A549 (cell line): Measurements from ENCODE around the gene ACTA2. TPM values are rescaled to one million over a fixed set of nuclear protein-coding genes. Genes with fewer than 3 reads are reported as not detected.

ENCODE experiments used
- ATAC-seq, 2 experiments: fragments of 200-7000 bp in 1 of 2; fragments of >200 bp in 1 of 2; cut with Nextera tagmentation in 1 of 2; cut with Tn5 transposase in 1 of 2; 3 replicates each; pipeline versions ENCODE4 v1.8.0 to v1.9.1; 2018 to 2020; ENCODE audit warnings: mild to moderate bottlenecking in 1 of 2, moderate library complexity in 1 of 2
- CTCF ChIA-PET: fragments of 300-600 bp; sonication (Branson Sonifier 250); formaldehyde crosslinking; extraction: SDS; loops from one replicate; lab custom pipeline; 2021; ENCODE audit warnings: antibody characterized with exemption, inconsistent platforms; lab: Yijun Ruan, JAX
- POLR2A ChIA-PET: fragments of 350-600 bp; formaldehyde crosslinking; extraction: SDS; loops from one replicate; lab custom pipeline; 2021; ENCODE audit warnings: antibody characterized with exemption, inconsistent platforms; lab: Yijun Ruan, JAX
- DNase-seq, 2 experiments: peaks; one replicate each; pipeline versions ENCODE4 v3.0.0 to v3.0.0-alpha.2; 2011 to 2016; ENCODE audit warnings: low read depth in 1 of 2, low spot score in 1 of 2
- FAIRE-seq: peaks from 2 replicates; lab custom pipeline; 2011; peaks lifted over from hg19 to GRCh38; lab: Jason Lieb, UNC
- H3K27ac ChIP-seq, 2 experiments: fragments of >200 bp; sonication (Bioruptor Twin); formaldehyde crosslinking; 3 replicates each; pipeline ENCODE4 v1.5.1; 2016 to 2017
- H3K4me1 ChIP-seq: fragments of >200 bp; sonication (Bioruptor Twin); formaldehyde crosslinking; 3 replicates; pipeline ENCODE4 v1.6.1; 2016
- H3K4me2 ChIP-seq: fragments of >200 bp; sonication (Bioruptor Twin); formaldehyde crosslinking; 3 replicates; pipeline ENCODE4 v1.6.1; 2016
- H3K4me3 ChIP-seq: fragments of >200 bp; sonication (Bioruptor Twin); formaldehyde crosslinking; 3 replicates; pipeline ENCODE4 v1.5.1; 2016
- H3K9me3 ChIP-seq: fragments of >200 bp; sonication (Bioruptor Twin); formaldehyde crosslinking; 3 replicates; pipeline ENCODE4 v1.6.1; 2016
- CBX2 ChIP-seq: fragments of 200-600 bp; sonication (generic); IDR thresholded peaks from 2 replicates; pipeline ENCODE4 v1.6.1; 2016; ENCODE audit warnings: low read depth, mild to moderate bottlenecking, borderline replicate concordance
- CHD4 ChIP-seq: fragments of 200-600 bp; sonication (generic); IDR thresholded peaks from 2 replicates; pipeline ENCODE4 v1.6.1; 2016; ENCODE audit warnings: antibody characterized with exemption, mild to moderate bottlenecking, borderline replicate concordance
- EHF ChIP-seq: fragments of 250-450 bp; sonication (Bioruptor Pico); IDR thresholded peaks from 2 replicates; pipeline ENCODE4 v1.5.0; 2020; ENCODE audit warnings: mild to moderate bottlenecking
- ESRRA ChIP-seq: fragments of 150-350 bp; IDR thresholded peaks from 2 replicates; pipeline ENCODE4 v1.6.1; 2014; ENCODE audit warnings: mild to moderate bottlenecking, low read length, borderline replicate concordance
- GATA3 ChIP-seq: IDR thresholded peaks from 2 replicates; pipeline ENCODE4 v1.6.1; 2012; ENCODE audit warnings: borderline replicate concordance
- HOXA7 ChIP-seq: fragments of 250-450 bp; sonication (Bioruptor Pico); IDR thresholded peaks from 2 replicates; pipeline ENCODE4 v1.5.0; 2020; ENCODE audit warnings: mild to moderate bottlenecking, moderate library complexity
- HOXB13 ChIP-seq: fragments of 250-450 bp; sonication (Bioruptor Pico); IDR thresholded peaks from 2 replicates; pipeline ENCODE4 v1.5.0; 2020; ENCODE audit warnings: low read depth, mild to moderate bottlenecking, moderate library complexity
- KDM5A ChIP-seq: fragments of 200-600 bp; sonication (generic); IDR thresholded peaks from 2 replicates; pipeline ENCODE4 v1.6.1; 2016; ENCODE audit warnings: antibody characterized with exemption, mild to moderate bottlenecking
- MAFK ChIP-seq: fragments of 450-650 bp; IDR thresholded peaks from 2 replicates; pipeline ENCODE4 v1.6.1; 2014; ENCODE audit not compliant: partially characterized antibody
- NFE2L2 ChIP-seq: fragments of 150-350 bp; conservative IDR thresholded peaks from 2 replicates; pipeline ENCODE4 v1.6.1; 2014; ENCODE audit warnings: low read length
- POLR2A ChIP-seq: IDR thresholded peaks from 2 replicates; pipeline ENCODE4 v1.6.1; 2012; ENCODE audit warnings: mild to moderate bottlenecking, low read length
- RAD21 ChIP-seq, 2 experiments: fragments of >200 bp in 1 of 2; sonication (Bioruptor Twin) in 1 of 2; formaldehyde crosslinking in 1 of 2; IDR thresholded peaks in 1 of 2; conservative IDR thresholded peaks in 1 of 2; 2 replicates in 1 of 2; 3 replicates in 1 of 2; pipeline ENCODE4 v1.6.1; 2012 to 2018; ENCODE audit warnings: inconsistent platforms in 1 of 2
- RARB ChIP-seq: fragments of 250-450 bp; sonication (Bioruptor Pico); IDR thresholded peaks from 2 replicates; pipeline ENCODE4 v1.8.0; 2021; ENCODE audit warnings: mild to moderate bottlenecking, moderate library complexity
- RCOR1 ChIP-seq: fragments of 150-350 bp; IDR thresholded peaks from 2 replicates; pipeline ENCODE4 v1.6.1; 2014; ENCODE audit warnings: antibody characterized with exemption, low read length, low read depth
- RFX5 ChIP-seq: fragments of 450-650 bp; IDR thresholded peaks from 2 replicates; pipeline ENCODE4 v1.7.1; 2014; ENCODE audit warnings: antibody characterized with exemption, mild to moderate bottlenecking, moderate library complexity
- RNF2 ChIP-seq: fragments of 200-600 bp; sonication (generic); IDR thresholded peaks from 2 replicates; pipeline ENCODE4 v1.6.1; 2016; ENCODE audit warnings: low read depth, mild to moderate bottlenecking, antibody characterized with exemption, moderate library complexity, borderline replicate concordance
- SMC3 ChIP-seq: fragments of >200 bp; sonication (Bioruptor Twin); formaldehyde crosslinking; IDR thresholded peaks from 3 replicates; pipeline ENCODE4 v1.6.1; 2018; ENCODE audit warnings: inconsistent platforms
- TFCP2L1 ChIP-seq: fragments of 250-450 bp; sonication (Bioruptor Pico); IDR thresholded peaks from 2 replicates; pipeline ENCODE4 v1.5.0; 2021; ENCODE audit warnings: mild to moderate bottlenecking
- TP53 ChIP-seq: fragments of 250-450 bp; sonication (Bioruptor Pico); IDR thresholded peaks from 2 replicates; pipeline ENCODE4 v1.5.0; 2021; ENCODE audit warnings: mild to moderate bottlenecking, moderate library complexity
- ZC3H11A ChIP-seq: fragments of 450-650 bp; IDR thresholded peaks from 2 replicates; pipeline ENCODE4 v1.6.1; 2014; ENCODE audit warnings: antibody characterized with exemption, mild to moderate bottlenecking
- ZFP36 ChIP-seq: fragments of 450-650 bp; IDR thresholded peaks from 2 replicates; pipeline ENCODE4 v1.6.1; 2014; ENCODE audit warnings: borderline replicate concordance; ENCODE audit not compliant: partially characterized antibody
- ZSCAN20 ChIP-seq: fragments of 250-450 bp; sonication (Bioruptor Pico); IDR thresholded peaks from 2 replicates; pipeline ENCODE4 v1.8.0; 2022; ENCODE audit warnings: mild to moderate bottlenecking, moderate library complexity
- WGBS: methylation state at CpG from one replicate; pipeline ENCODE4 v1.1.6; 2017; ENCODE audit errors: missing lambda C conversion rate; 5-methylcytosine and 5-hydroxymethylcytosine counted together
- polyA plus RNA-seq, 4 experiments: library from polyadenylated mRNA; depleted of rRNA in 3 of 4; stranded (reverse); fragments of >200 nt; fragmentation: RNase III in 1 of 4; extraction: RNeasy Plus Mini Kit Qiagen cat#74134 plus additional on column Dnase treatment in 1 of 4; gene quantifications; 2 replicates in 3 of 4; 3 replicates in 1 of 4; pipeline ENCODE4 v1.2.3, GENCODE V29; 2011 to 2017
- TF ChIP-seq, protein P1 (sequence below): IDR thresholded peaks from 2 replicates; pipeline ENCODE4 v1.6.1; 2012
- TF ChIP-seq, protein P2 (sequence below): fragments of 250-450 bp; sonication (Bioruptor Pico); IDR thresholded peaks from 2 replicates; pipeline ENCODE4 v1.5.0; 2021; ENCODE audit warnings: mild to moderate bottlenecking, moderate library complexity, borderline replicate concordance
- TF ChIP-seq, protein P3 (sequence below): IDR thresholded peaks from 2 replicates; pipeline ENCODE4 v1.6.1; 2012

The ACTA2 gene
- polyA plus RNA-seq, 2 of the 4 experiments (the other 2 are of a cell fraction), result 15.0 to 25.9 TPM

DNA sequence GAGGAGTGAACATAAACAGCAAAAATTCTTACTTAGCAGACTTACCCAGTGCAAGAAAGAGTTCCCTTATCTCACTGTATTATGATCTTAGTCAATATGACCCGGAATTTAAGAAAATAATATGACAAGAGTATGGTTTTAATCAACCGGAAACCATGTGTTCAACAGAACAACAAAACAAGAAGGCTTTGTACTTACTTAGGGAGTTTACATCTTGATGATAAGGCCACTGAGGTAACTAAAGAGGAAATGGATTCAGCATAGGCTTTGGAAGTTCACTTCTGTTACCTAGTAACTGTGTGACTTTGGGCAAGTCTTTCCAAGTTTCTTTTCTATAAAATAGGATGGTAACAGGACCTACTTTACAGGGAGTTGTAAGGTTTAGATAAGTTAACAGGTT, 30.6 kb upstream of the ACTA2 start (continued):
- TF ChIP-seq, protein P1, sequence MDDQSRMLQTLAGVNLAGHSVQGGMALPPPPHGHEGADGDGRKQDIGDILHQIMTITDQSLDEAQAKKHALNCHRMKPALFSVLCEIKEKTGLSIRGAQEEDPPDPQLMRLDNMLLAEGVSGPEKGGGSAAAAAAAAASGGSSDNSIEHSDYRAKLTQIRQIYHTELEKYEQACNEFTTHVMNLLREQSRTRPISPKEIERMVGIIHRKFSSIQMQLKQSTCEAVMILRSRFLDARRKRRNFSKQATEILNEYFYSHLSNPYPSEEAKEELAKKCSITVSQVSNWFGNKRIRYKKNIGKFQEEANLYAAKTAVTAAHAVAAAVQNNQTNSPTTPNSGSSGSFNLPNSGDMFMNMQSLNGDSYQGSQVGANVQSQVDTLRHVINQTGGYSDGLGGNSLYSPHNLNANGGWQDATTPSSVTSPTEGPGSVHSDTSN, result no peak
- TF ChIP-seq CHD4 (no peak), EHF (CRISPR knock-in tag) (no peak)

DNA sequence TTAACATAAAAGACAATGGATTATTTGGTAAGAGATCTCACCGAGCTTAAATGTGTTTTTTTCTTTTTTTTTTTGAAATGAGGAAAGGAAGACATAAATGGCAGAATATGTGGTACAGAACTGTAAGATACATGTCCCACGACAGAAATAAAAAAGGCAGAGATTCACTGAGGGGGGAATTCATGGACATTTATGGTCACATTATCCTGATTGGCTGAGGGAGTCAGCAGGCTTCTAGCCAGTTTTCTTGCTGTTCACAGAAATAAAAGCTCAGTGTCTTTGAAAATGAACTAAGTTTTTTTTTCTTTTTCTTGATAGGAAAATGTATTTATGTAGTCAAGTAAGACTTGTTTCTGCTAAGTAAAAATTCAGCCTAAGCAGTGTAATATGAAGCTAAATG, 29.8 kb upstream of the ACTA2 start:
- FAIRE-seq, result no peak
- no peak overlapping the region for H3K4me2 ChIP-seq
- no peak for DNase-seq
- ATAC-seq, result no peak
- H3K9me3 ChIP-seq, result no peaks in the 10 kb centered on the region
- CTCF ChIA-PET, result interaction anchor here (0.8 to 1.4 kb wide), 5 partner anchors 9 to 417 kb away, joined by 3 to 8 read pairs (median 4); no protein-coding TSS in a partner anchor
- H3K4me1 ChIP-seq, result no peaks in the 10 kb centered on the region
- TF ChIP-seq HOXA7 (CRISPR knock-in tag), result no peak
- no peak for TF ChIP-seq HOXB13
- no peak for TF ChIP-seq POLR2A
- no peak for TF ChIP-seq RFX5
- TF ChIP-seq CBX2, result no peak
- no peak for TF ChIP-seq RCOR1
- no peak for TF ChIP-seq NFE2L2
- TF ChIP-seq GATA3, result no peak
- no peak for TF ChIP-seq ZSCAN20
- no peak for TF ChIP-seq SMC3
- TF ChIP-seq RNF2, result no peak
- no peak for TF ChIP-seq MAFK
- TF ChIP-seq RAD21 (conservative IDR thresholded peaks at IDR 0.05 in 1 of 2, IDR thresholded peaks at IDR 0.05 in 1 of 2), result no peak
- TF ChIP-seq RARB (CRISPR knock-in tag), result no peak
- TF ChIP-seq ZC3H11A, result no peak
- TF ChIP-seq KDM5A, result no peak
- TF ChIP-seq, protein P2, sequence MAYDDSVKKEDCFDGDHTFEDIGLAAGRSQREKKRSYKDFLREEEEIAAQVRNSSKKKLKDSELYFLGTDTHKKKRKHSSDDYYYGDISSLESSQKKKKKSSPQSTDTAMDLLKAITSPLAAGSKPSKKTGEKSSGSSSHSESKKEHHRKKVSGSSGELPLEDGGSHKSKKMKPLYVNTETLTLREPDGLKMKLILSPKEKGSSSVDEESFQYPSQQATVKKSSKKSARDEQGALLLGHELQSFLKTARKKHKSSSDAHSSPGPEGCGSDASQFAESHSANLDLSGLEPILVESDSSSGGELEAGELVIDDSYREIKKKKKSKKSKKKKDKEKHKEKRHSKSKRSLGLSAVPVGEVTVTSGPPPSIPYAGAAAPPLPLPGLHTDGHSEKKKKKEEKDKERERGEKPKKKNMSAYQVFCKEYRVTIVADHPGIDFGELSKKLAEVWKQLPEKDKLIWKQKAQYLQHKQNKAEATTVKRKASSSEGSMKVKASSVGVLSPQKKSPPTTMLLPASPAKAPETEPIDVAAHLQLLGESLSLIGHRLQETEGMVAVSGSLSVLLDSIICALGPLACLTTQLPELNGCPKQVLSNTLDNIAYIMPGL (CRISPR knock-in tag), result no peak
- TF ChIP-seq ESRRA, result no peak
- WGBS, result 73% methylated on average over 2 of the region's 2 CpGs
- H3K27ac ChIP-seq, result no peak overlapping the region
- H3K4me3 ChIP-seq, result no peak overlapping the region
- POLR2A ChIA-PET, result no interaction called here

DNA sequence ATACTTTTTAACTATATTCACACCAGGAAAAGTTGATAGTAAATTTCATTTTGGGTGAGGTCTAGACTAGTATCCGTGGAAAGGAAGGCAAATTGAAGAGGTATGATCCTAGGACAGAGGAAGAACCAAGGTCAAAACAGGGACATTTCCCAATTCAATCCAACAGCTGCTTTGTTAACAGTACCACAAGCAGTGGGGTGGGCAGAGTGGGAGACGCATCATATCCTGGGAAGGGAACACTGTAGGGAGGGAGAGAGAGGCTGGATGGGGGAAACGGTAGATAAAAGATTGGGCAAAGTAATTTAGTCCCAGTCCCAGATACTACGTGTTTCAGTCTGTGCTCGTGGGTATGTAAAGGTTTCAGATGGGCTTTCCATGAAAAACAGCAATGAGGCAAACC, 28.9 kb upstream of the ACTA2 start:
- Histone ChIP-seq H3K27ac (no peak overlapping the region), H3K4me1 (no peaks in the 10 kb centered on the region), H3K4me2 (no peak overlapping the region), H3K4me3 (no peak overlapping the region), H3K9me3 (no peaks in the 10 kb centered on the region)
- ChIA-PET CTCF (no interaction called here), POLR2A (no interaction called here)
- FAIRE-seq, result no peak
- no peak for DNase-seq
- WGBS, result 83% methylated on average over 5 of the region's 5 CpGs
- no peak for ATAC-seq
- TF ChIP-seq TFCP2L1 (CRISPR knock-in tag), result no peak
- TF ChIP-seq HOXB13, result no peak
- no peak for TF ChIP-seq RAD21 (conservative IDR thresholded peaks at IDR 0.05 in 1 of 2, IDR thresholded peaks at IDR 0.05 in 1 of 2)
- TF ChIP-seq TP53, result no peak
- TF ChIP-seq ZFP36, result no peak
- TF ChIP-seq, protein P3, sequence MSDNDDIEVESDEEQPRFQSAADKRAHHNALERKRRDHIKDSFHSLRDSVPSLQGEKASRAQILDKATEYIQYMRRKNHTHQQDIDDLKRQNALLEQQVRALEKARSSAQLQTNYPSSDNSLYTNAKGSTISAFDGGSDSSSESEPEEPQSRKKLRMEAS, result no peak
